Fibroblast of skin of right biceps (primary cell): ENCODE results near the gene ASCL3.
"Not testable (repeated sequence)": the region's sequence is repeated elsewhere in the genome, so short reads cannot be mapped to it uniquely, and the experiment has no call there.

Experiments
- DNase-seq: peaks from one replicate; pipeline ENCODE4 v3.0.0-alpha.2; 2013

ASCL3 gene

GRCh38 chr11:8947230-8947943 is 4.6 kb upstream of the ASCL3 start:
- DNase-seq: no peak

DNA sequence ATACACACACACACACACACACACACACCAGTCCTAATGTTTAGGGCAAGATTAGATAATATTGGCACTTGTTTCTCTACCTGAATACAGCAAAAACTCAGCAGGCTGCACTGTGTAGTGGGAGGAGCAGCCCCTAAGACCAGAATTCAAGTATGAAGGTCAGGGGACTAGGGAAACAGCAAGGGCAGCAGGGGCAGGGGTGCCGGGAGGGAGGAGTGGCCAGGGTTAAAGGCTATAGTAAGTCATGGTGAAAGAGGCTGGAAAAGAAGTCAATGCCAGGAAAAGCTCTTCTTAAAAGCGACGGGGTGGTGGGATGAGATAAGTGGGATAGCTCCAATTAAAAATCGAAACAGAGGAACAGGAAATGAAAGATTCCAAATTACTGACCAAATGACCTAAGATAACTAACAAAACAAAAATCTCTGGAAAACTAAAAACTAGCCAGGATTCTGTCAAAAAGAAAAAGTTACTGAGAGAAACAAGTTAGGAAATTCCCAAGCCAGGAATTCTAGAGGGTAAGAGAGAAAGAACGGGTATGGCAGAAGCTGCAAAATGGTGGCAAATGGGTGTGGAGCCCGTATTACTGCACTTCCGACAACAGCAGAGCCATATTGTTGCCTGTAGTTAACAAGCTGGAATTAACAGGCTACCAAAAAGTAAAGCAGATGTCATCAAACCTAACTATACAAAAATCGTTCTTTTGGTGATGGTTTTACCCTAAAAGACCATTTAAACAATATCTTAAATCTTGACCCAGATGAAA is 1.3 kb downstream of the ASCL3 start:
- no peak for DNase-seq

DNA sequence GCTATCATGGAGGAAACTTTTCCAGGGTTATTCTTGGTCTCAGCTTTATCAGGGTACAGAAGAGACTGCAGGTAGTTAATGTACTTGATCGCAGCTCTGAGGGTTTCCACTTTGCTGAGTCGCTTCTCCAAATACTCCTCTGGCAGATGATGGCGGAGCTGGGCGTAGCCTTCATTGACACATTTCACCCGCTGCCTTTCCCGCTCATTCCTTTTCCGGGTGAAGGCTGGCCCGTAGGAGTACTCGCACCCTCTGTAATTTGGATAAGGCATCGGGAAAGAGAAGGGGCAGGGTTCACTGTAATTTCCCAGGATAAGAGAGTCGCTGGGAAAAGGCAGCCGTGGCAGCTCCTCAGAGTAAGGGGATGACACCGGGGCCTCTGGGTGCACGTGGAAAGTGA is 5.2 kb downstream of the ASCL3 start:
- DNase-seq: no peak

DNA sequence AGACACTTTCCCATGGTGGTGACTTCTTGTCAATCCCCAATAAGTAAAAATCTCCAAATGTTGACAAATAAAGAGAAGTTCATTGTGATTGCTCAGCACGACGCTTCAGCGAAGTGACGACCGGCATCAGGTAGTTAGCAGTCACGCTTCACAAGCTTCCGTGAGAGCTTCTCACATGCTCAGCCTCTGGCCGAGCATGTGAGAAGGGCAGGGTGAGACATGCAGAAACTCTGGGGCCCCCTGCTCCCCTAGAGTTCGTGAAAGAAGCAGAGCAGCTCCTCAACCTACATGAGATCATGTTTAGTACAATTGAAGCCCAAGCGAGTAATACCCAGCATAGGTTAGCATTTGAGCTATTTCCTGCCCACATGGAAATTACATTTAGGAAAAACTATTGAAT is 5.7 kb downstream of the ASCL3 start:
- DNase-seq: no peak

DNA sequence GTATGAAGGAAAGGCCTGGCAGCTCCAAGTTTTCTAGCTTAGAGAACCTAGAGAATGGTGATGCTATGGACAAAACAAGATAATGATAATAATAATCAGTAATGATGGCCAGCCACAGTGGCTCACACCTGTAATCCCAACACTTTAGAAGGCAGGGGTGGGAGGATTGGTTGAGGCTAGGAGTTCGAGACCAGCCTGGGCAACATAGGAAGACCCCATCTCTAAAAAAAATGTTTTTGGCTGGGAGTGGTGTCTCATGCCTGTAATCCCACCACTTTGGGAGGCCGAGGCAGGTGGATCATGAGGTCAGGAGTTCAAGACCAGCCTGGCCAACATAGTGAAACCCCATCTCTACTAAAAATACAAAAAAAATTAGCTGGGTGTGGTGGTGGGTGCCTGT is 7.0 kb downstream of the ASCL3 start:
- not testable (repeated sequence) for DNase-seq

- peak; percentile 94 for DNase-seq
These were observed 7.9 kb downstream of the ASCL3 start for GRCh38 chr11:8934742-8935488.

- no peak for DNase-seq
These were observed 8.9 kb downstream of the ASCL3 start for GRCh38 chr11:8933931-8934330.

- no peak for DNase-seq
These were observed 10.1 kb downstream of the ASCL3 start, which contains the start of gene C11orf16 for GRCh38 chr11:8932564-8933180. TSS of gene C11orf16 (minus strand) at chr11:8932947. CDS start at chr11:8932308, 639 bp downstream.

GRCh38 chr11:8930456-8931175 is 12.2 kb downstream of the ASCL3 start:
- peak; percentile 23 for DNase-seq

- peak; percentile 20 for DNase-seq
These were observed 13.7 kb downstream of the ASCL3 start for GRCh38 chr11:8928981-8929615.

- DNase-seq: no peak
These were observed 14.6 kb downstream of the ASCL3 start for GRCh38 chr11:8928205-8928604.

GRCh38 chr11:8927233-8927632 is 15.6 kb downstream of the ASCL3 start:
- no peak for DNase-seq

- no peak for DNase-seq
These were observed 16.6 kb downstream of the ASCL3 start for GRCh38 chr11:8926236-8926635.

GRCh38 chr11:8925711-8926110 is 17.1 kb downstream of the ASCL3 start:
- no peak for DNase-seq

DNA sequence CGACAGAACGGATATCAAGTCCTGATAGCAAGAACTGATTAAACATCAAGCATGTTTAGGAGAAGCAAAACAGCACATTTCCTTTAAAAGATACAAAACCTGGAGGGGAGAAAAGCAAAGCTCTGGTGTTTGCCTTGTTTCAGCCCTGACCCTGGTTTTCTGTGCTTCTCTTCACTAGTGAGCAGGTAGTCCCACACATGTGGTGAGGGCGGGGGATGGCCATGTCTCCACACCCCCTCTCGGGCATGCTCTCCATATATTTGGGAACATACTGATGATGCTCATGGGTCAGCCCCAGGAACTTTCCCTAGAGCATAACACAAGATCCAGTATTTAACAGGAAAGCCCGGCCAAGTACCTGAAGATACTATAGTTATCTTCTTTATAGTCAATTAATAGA is 20.1 kb downstream of the ASCL3 start:
- no peak for DNase-seq

- DNase-seq: peak; percentile 92
These were observed 25.5 kb downstream of the ASCL3 start for GRCh38 chr11:8917157-8917825.

DNA sequence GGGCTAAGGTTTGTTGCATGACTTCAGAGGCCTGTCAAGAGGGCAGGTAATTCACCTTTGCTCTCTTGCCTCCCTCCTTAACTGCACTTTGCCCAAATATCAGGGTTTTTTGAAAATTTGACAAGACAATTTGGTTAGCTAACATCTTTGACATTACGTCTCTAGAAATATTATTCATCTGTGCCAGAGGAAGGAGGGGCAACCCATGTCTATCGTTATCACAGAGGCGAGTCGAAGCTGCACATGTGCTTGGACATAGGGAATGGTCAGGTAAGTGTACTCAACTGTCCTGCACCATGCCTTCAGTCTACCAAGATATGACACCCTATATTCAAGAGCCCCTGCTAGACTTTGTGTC is 28.2 kb downstream of the ASCL3 start:
- DNase-seq: no peak

DNA sequence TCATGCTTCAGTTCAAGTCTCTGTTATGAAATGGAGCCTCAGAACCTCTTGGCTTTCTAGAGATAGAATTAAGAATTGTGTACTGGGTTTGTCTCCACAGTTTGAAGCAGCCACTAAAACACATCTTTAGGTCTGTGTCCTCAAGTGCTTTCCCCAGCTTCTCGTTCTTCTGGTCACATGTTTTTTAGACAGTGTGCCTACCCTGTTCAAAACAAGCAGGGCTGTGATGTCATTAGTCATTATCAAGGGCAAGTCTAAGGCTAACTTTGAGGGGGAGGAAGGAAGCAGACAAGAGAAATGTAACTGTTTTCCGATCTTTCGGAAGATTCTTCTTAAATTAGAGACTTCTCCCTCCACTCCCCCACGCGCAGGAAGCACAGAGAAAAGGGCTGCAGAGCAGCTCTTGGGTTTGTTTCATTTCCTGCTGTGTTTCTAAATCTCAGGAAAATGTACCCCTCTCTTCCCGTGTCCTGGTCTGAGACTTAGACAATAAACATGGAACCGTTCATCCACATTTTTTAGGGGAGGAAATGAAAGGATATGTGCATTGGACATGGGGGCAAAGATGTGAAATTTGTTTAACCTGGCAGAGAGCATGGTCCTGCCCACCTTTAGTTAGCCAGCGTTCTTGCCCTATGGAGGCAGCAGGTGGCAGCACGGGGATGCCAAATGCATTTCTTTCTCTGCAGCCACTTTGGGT is 28.7 kb downstream of the ASCL3 start:
- peak; percentile 42 for DNase-seq

- DNase-seq: peak; percentile 97
These were observed 31.6 kb downstream of the ASCL3 start, which contains the start of gene AKIP1 for GRCh38 chr11:8911029-8911823. TSS of gene AKIP1 (plus strand) at chr11:8911189. CDS start at chr11:8911450, 261 bp downstream.

GRCh38 chr11:8910649-8911026 is 32.2 kb downstream of the ASCL3 start:
- no peak for DNase-seq
